HCEC 1CT (cell line): ENCODE measurements around the gene GORASP1.
A peak's percentile ranks its signal among the peaks of the same experiment; 100 is the strongest.

ENCODE experiments used
- DNase-seq: peaks from one replicate; pipeline ENCODE4 v3.0.0-alpha.2; 2017

GORASP1 gene

DNA sequence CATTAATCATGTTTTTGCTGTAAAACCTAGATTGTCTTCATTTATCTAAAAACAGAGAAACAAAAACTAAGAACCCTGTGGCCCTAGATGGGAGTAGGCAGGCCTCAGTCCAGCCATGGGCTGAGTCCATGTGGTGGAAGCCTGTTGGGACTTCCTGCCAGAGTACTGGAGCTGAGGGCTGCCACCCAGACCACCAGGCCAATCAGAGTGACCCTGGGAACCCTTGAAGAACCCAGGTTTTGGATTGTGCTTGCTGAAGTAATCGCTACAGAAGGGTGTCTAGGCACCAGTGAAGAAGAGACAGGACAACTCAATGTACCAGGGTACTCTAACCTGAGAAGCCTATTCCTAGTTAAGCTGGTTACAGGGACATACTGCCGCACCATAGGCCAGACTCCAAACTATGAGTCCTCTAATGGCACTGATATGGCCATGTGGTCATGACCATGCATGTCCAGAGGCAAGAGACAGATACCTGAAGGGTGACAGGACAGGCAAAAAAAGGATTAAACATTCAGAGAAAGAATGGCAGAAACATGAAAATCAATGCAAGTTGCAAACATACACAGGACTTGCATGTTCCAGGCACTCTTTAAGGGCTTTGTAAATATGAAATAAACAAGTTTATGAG is 33.0 kb upstream of the GORASP1 start:
- DNase-seq = no peak

DNA sequence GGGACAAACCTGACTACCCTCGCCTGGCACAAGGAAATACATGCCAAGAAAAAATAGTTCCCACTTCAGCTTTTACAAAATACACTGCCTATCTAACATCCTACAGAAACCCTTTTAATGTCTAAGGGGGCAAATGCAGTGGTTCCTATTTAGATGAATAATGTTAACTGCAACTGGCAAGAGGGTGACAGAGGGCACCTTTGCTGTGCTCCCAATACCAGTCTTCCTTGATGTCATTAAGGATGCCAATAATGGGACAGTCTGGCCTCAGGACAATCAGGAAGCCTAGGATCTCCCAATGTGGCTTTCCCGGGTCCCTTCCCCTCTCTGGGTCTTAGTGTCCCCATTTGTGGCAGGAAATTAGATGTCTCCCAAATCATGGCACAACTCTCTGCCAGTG is 32.0 kb upstream of the GORASP1 start:
- no peak for DNase-seq

GRCh38 chr3:39138804-39139415 is 31.5 kb upstream of the GORASP1 start:
- no peak for DNase-seq

DNA sequence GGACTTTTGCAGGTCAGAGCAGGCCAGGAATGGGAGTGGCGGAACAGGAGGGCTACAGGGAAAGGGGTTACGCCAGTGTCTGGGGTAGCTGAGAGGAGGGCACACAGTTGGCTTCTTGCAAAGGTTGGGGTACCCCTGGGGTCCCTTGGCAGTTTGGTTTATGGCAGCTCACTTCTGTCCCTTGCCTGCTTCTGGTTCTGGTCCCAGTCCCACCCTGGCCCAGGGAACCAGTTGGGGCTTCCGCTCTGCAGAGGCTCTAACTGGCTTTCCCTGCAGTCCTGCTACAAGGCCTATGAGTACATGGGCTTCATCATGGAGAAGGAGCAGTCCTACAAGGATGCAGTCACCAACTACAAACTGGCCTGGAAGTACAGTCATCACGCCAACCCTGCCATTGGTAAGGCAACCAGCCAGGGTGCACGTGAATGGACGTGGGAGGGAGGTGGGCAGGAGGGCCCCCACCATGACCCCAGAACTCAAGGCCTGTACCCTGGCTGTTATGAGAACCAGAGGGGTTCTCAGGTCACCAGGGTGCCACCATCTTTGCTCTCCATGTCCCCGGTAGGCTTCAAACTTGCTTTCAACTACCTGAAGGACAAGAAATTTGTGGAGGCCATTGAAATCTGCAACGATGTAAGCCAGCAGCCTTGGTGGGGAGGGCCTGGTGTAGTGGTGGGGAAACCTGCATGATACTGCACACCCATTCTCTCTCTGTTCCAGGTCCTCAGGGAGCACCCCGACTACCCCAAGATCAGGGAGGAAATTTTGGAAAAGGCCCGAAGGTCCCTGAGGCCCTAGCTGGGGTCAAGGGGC is 30.8 kb upstream of the GORASP1 start:
- no peak for DNase-seq

DNA sequence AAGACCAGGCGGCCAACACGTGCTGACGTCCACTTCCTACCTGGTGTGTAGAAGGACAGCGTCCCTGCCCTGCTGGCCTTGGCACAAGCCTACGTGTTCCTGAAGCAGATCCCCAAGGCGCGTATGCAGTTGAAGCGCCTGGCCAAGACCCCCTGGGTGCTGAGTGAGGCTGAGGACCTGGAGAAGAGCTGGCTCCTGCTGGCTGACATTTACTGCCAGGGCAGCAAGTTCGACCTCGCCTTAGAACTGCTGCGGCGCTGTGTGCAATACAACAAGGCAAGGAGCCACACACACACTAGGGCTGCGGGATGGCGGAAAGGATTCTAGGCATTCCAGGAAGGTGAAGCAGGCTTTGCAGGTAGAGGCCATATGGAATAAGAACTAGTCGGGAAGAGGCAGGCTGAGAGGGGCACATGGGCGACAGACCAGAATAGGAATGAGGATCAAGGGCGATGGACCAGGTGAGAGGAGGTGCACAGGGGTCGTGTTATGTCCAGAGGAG is 30.1 kb upstream of the GORASP1 start:
- no peak for DNase-seq

GRCh38 chr3:39136533-39137434 is 29.4 kb upstream of the GORASP1 start:
- no peak for DNase-seq

DNA sequence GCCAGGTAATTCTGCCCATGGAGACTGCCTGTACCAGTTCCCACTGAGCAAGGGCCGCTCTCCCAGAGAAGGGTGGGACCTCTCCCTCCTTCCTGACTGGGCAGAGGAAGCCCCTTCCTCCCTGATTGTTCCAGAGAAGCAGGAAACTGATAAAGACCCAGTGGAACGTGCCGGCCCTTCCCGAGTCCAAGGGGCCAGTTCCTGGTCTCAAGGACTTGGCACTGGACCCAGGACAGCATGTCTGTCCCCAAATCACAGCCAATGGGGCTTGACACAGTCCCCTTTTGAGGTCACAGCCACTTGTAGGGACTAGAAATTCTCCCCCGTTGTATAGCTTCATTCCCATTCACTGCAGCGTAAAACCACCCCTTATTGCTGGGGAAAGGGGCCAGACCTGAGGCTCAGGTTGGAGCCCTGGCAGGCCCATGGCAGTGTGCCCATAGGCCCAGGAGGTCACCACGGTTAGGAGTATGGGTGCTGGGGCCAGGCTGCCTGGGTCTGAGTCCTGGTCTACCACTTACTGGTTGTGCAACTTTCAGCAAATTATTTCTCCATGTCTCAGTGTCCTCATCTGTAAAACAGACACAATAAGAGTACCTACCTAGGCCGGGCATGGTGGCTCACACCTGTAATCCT is 27.9 kb upstream of the GORASP1 start:
- no peak for DNase-seq

GRCh38 chr3:39134305-39134704 is 26.9 kb upstream of the GORASP1 start:
- no peak for DNase-seq

GRCh38 chr3:39133822-39134221 is 26.4 kb upstream of the GORASP1 start:
- no peak for DNase-seq

GRCh38 chr3:39133093-39133490 is 25.7 kb upstream of the GORASP1 start:
- no peak for DNase-seq

DNA sequence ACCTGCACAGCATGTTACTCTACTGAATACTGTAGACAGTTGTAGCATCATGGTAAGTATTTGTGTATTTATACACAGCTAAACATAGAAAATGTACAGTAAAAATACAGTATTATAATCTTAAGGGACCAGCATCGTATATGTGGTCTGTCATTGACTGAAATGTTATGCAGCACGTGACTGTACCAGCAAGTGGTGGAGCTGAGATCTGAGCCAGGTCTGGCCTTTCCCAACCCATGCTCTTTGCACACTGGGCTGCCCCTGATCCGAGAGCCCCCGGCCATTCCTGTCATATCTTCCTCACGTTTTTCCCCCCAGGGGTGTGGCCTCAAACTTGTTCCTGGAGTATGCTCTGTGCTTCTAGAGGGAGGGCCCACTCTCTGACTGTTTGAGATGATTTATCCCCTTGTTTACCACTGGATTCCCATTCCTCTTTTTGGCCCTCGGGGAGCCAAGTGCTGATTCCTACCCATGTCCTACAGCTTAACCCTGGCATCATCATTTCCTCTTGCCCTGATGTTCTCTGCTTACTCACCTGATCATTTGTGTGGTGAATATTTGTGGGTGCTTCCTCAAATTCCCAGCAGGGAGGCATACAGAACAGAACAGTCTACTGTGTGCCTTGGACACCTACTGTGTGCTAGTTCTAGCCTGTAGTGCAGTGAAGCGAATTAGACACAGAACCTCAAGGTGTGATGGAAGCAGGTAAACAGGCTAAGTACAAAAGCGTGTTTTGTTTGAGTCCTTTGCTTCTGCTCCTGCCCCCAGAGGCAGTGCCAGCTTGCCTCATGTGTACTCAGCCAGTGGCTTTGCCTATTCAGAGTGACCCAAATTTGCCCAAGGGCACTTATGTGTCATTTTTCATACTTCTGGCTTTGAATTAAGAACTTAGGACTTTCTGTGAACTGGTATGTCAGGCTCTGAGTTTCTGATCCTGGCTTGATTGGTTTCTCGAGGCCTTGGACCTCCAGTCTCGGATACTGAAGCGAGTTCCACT is 25.0 kb upstream of the GORASP1 start:
- no peak for DNase-seq

GRCh38 chr3:39130693-39131265 is 23.4 kb upstream of the GORASP1 start:
- DNase-seq = no peak

GRCh38 chr3:39130026-39130425 is 22.6 kb upstream of the GORASP1 start:
- DNase-seq = no peak

DNA sequence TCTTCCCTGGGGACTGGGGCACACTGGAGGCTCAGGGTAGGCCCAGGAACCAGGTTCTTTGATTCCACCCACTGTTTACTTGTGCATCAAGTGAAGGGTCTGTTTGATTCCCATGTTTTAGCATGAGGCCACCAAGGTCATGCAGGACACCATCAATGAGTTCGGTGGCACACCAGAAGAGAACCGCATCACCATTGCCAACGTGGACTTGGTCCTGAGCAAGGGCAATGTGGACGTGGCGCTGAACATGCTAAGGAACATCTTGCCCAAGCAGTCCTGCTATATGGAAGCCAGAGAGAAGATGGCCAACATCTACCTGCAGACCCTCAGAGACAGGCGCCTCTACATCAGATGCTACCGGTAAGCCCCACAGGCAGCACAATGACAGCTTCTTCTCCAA is 21.5 kb upstream of the GORASP1 start:
- no peak for DNase-seq

- DNase-seq = no peak
These were observed 20.5 kb upstream of the GORASP1 start for GRCh38 chr3:39127908-39128304.

DNA sequence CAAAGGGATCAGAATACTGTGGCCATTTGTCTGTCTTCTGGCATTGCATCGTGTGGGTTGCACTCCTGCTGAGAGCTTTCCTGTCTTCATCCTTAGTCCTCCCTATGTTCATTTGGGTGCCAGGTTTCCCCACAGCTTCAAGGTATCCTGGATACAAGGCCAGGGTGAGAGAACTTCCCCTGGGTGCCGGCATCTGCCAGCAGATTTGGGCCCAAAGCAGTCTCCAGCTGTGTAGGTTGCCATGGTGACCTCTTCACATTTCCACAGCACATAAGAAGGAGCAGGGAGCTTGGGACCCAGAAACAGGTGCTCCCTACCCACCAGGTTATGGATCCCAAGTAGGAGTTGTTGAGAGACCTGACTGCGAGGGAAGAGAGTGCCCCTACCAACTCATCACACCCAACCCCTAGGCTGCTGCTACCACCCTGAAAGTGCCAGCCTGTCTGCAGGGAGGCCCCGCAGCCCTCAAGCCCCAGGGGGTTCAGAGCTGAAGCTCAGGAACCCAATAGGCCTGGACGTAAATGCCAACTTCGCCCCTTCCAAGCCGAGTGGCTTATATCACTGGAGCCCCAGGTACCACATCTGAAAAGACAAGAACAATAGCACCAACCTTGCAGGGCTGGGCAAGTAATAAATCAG is 20.0 kb upstream of the GORASP1 start:
- DNase-seq = no peak

GRCh38 chr3:39126532-39127071 is 19.2 kb upstream of the GORASP1 start:
- DNase-seq = peak; percentile 51

GRCh38 chr3:39125841-39126500 is 18.5 kb upstream of the GORASP1 start:
- peak; percentile 30 for DNase-seq
